NCI-H2081 treated with DMSO at 0.1 percent for 48 hours (cell line): ENCODE data around the gene RAB3IP.
"Not testable (repeated sequence)": the region's sequence is repeated elsewhere in the genome, so short reads cannot be mapped to it uniquely, and the experiment has no call there.

Experiments
- DNase-seq: peaks from one replicate; lab custom pipeline; 2025; lab: John Stamatoyannopoulos, UW

Gene RAB3IP

DNA sequence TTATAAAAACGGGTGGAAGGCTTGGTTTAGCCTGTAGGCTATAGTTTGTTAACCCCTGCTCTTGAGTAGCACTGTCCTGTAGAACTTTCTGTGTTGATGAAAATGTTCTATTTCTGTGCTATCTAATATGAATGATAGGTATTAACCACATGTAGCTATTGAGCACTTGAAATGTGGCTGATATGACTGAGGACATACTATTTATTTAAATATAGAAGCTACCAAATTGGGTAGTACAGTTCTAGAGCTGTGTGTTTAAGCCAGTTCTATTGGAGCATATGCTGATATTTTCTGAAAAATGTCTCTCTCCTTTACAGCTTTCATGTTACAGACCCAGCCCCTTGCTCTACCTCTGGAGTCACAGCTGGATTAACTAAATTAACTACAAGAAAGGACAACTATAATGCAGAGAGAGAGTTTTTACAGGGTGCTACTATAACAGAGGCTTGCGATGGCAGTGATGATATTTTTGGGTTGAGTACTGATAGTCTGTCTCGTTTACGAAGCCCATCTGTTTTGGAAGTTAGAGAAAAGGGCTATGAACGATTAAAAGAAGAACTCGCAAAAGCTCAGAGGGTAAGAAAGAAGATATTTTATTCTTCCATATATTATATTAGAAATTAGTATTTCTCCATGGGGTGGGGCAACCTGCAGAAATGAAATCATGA is 17.6 kb downstream of the RAB3IP start:
- no peak for DNase-seq

DNA sequence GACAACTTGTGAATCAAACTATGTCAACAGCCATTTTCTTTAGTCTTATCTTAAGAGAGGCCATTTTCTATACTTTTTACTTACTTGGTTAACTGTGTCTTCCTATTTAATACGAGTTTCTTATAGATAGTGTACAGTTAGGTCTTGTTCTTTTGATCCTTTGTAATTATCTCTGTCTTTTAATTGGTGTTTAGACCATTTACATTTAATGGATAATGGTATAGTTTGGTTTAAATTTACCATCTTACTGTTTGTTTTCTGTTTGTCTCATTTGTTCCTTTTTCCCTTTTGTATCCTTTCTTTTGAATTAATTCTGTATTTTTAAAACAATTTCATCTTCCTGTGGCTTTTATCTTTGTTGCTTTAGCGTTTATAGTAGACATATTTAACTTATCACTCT is 19.4 kb downstream of the RAB3IP start:
- no peak for DNase-seq

DNA sequence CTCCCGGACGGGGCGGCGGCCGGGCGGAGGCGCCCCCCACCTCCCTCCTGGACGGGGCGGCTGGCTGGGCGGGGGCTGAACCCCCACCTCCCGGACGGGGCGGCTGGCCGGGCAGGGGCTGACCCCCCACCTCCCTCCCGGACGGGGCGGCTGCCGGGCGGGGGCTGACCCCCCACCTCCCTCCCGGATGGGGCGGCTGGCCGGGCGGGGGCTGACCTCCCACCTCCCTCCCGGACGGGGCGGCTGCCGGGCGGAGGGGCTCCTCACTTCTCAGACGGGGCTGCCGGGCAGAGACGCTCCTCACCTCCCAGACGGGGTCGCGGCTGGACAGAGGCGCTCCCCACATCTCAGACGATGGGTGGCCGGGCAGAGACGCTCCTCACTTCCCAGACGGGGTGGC is 20.9 kb downstream of the RAB3IP start:
- DNase-seq: not testable (repeated sequence)

DNA sequence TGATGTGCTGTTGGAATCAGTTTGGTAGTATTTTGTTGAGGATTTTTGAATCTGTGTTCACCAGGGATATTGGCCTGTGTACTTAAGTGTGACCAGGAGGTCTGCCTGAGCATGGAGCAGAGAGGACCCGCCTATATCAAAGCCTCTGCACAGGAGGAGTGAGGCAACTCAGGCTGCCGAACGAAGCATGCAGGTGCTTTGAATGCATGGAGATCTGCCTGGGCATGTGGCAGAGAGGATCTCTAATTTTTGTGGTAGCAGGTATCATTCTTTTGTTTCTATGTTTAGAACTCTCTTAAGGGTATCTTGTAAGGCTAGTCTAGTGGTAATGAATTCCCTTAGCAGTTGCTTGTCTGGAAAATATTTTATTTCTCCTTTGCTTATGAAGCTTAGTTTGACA is 26.9 kb downstream of the RAB3IP start:
- no peak for DNase-seq

DNA sequence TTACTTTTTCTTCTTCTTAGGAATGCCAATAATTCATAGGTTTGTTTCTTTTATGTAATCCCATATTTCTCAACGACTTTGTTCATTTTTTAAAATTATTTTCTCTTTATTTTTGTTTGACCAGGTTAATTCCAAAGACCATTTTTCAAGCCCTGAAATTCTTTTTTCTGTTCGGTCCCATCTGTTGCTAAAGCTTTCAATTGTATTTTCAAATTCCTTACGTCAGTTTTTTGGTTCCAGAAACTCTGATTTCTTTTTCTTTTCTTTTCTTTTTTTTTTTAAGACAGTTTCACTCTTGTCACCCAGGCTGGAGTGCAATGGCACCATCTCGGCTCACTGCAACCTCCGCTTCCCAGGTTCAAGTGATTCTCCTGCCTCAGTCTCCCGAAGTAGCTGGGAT is 27.6 kb downstream of the RAB3IP start:
- DNase-seq: no peak

DNA sequence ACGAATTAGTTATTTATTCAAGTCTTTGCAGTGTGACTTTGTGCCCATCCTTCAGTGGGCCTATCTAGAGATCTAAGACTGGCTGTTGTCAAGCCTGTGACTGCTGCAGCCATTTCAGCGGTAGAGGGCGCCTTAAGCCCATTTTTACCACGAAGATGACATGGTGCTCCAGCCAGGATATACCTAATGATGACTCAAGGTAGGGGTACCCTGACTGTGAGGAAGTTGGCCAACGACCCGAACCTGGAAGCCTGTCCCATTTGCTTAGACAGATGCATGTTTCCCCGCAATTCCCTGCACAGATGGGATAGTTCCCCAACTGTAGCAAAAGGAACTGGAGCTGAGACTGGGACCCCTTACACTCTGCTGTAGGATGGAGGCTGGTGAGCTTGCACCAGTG is 41.3 kb downstream of the RAB3IP start:
- DNase-seq: no peak

DNA sequence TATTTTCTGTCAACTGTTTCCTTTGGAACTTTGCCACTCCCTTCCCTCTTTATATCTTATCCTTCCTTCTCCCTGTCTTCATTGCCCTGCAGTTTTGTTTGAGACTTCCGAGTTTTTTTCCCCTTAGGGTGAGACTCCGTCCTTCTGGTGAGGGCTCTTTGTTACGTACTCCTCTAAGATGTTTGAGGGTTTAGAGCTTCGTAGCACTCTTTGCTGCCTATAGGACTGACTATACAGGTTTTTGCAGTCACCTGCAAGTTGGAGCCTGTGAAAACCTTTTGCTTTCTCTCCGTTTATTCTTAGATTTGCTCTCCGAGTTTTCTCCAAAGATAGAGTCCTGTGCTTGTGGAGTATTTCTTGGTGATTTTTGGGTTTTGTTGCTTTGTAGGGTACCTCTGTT is 44.7 kb downstream of the RAB3IP start:
- DNase-seq: no peak

DNA sequence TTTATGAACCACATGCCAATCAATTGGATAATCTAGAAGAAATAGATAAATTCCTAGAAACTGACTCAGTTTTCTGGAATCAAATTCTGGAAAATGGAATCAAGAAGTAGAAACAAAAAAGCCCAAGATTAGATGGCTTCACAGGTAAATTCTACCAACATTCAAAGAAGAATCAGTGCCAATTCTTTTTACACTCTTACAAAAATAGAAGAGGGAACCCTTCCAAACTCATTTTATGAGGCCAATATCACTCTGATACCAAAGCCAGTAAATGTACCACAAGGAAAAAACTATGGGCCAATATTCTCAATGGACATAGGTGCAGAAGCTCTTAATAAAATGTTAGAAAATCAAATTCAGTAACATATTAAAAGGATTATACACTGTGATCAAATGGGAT is 50.7 kb downstream of the RAB3IP start:
- DNase-seq: no peak

DNA sequence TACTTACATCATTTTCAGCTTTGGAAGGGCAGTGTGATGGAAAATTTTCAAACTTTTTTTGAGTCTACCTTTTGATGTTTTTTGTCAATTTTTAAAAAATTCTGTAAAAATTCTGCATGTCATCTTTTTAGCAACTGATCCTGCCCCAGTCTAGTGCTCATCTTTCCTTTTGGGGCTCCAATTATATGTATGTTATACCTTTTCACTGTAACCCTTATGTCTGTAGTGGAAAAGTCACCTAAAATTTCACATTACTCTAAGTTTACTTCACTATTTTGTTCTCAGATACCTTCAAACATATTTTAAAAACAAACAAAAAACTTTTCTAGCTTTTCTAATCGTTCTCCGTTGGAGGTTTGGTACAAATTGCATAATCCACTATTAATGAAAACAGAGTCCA is 53.9 kb downstream of the RAB3IP start:
- no peak for DNase-seq

DNA sequence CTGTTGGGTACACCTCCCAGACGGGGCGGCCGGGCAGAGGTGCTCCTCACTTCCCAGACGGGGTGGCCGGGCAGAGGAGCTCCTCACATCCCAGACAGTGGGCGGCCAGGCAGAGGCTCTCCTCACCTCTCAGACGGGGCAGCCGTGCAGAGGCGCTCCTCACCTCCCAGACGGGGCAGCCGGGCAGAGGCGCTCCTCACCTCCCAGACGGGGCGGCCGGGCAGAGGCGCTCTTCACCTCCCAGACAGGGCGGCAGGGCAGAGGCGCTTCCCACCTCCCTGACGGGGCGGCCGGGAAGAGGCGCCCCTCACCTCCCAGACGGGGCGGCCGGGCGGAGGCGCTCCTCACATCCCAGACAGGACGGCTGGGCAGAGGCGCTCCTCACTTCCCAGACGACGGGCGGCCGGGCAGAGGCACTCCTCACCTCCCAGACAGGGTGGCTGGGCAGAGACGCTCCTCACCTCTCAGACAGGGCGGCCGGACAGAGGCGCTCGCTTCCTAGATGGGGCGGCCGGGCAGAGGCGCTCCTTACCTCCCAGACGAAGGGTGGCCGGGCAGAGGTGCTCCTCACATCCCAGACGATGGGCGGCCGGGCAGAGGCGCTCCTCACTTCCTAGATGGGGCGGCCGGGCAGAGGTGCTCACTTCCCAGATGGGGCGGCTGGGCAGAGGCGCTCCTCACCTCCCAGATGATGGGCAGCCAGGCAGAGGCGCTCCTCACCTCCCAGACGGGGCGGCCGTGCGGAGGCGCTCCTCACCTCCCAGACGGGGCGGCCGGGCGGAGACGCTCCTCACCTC is 68.6 kb downstream of the RAB3IP start:
- DNase-seq: not testable (repeated sequence)

DNA sequence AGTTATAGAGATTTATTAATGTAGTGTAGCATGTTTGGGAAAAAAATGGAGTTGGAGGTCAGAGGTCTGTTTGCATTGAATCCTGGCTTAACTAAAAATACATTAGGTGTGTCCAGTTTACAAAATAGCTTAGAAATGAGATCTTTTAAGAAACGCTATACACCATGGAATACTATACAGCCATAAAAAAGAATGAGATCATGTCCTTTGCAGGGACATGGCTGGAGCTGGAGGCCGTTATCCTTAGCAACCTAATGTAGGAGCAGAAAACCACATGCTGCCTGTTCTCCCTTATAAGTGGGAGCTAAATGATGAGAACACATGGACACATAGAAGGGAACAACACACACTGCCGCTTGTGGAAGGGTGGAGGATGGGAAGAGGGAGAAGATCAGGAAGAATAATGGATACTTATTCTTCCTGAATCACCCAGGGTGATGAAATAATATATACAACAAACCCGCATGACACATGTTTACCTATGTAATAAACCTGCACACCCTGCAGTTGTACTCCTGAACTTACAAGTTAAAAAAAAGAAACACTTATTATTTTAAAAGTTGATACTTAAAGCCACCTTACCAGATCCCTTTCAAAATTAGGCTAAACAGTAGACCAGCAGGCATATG is 72.3 kb downstream of the RAB3IP start:
- no peak for DNase-seq

DNA sequence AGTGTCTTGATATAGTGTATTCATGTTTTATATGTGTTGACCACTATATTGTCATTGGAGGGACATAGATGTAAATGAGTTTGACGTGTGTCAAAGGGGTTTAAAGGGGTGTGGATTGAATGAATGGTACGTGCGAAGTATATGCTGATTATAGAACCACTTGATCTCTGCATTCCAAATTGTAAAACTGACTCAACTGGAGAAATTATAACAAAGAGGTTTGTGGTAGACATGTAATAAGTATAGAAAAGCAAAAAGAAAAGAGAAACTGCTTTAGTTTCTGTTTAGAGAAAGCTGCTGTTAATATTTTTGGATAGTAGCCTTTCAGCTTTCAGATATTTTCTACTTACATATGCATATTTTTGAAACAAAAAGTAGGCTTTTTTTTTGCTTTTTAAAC is 77.4 kb downstream of the RAB3IP start:
- no peak for DNase-seq

DNA sequence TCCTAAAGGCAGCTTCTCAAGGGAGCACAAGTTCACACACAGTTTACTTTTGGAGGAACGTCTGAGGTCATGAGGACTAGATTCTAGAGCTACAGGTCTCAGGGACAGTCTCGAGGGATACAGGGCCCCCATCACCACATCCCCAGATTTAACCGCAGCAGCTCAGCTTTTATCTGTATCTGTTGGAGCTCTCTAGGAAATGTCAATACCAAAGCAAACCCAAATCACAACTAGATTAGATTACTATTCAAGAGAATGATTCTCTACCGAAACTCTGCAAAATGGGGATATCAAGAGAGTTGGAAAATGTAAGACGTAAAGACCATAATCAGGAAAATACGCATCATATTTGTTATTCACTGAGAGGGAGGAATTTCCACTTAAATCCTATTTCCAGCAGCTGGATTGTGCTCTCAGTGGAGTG is 82.4 kb downstream of the RAB3IP start:
- DNase-seq: no peak

DNA sequence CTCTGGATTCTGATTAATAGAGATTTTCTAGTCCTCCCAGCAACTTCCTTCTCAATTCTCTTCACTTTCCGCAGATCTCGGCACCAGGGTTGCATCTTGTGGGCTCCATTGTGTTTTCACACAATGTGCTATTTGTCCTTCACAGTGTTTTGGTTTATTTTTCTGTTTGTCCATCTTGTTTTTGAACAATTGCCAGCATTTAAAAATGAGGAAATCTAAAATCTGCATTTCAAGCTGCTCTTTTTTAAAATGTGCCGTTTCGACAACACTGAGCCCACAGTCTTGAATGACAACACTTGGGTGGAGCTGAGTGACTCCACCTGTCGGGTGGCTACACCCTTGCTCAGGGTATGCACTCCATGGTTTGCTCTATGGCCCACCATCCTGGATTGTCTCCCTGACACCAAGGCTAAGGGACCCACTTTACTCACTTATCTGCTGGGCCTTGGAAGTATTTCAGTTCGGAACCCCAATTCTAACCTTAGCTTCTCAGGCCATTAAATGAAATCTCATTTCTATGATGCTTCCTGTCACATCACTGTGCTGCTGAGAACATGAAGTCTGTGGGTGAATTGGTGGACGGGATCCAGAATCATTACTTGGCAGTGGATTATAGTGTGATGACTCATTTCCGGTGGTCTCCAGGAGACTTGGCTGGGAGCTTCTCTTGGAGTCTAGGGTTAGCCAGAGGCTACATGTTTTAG is 82.9 kb downstream of the RAB3IP start:
- no peak for DNase-seq

DNA sequence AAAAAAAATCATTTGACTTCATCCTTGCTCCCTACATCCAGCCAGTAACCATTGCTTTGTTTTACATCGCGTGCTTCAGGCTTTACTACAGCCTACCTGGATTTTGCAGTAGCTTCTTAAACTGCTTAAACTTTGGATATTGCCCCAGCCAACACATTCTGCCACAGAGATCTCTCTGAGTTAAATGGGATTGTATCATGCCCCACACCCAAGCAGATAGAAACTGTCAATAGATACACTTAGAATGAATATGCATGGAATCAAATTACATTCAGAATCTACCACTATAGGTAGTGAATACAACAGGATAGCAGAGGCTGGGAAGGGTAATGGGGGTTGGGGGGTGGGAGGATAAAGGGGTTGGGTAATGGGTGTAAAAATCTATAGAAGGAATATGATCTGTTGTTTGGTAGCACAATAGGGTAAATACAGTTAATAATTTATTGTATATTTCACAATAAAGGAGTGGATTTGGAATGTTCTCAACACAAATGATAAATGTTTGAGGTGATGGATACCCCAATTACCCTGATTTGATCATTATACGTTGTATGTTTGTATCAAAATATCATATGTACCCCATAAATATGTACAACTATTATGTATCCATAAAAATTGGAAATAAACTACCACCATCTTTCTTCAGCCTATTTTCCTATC is 83.7 kb downstream of the RAB3IP start:
- DNase-seq: no peak

DNA sequence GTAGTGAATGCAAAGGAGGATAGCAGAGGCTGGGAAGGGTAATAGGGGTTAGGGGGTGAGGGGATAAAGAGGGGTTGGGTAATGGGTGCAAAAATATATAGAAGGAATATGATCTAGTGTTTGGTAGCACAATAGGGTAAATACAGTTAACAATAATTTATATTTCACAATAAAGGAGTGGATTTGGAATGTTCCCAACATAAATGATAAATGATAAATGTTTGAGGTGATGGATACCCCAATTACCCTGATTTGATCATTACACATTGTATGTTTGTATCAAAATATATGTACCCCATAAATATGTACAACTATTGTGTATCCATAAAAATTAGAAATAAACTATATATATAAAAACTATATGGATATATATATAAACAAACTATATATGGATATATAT is 85.4 kb downstream of the RAB3IP start:
- no peak for DNase-seq

DNA sequence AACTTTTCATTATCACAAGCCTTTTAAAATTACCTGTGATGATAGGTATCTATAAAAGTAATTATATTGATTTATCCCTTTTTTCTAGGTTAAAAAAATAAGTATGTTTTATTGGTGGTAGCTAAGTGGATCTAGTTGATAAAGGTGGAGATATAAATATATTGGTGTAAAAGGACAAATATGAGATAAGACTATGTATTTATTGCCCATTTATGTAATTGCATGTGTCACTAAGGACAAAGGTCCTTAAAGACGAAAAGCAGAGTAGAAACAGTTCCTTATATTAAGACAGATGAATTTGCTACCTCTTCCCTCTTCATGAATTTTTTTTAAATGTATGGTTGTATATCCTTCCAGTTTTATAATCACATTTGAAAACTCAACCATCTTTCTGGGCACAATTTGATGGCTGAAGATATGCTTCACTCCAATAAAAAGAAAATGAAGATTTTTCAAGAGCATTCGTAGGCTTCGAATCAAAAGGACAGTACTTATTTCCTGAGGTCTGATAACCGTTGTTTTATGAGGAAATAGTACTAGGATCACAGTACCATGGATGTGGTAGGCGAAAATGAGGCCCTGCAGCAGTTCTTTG is 86.4 kb downstream of the RAB3IP start, which contains the start of gene MYRFL:
Gene MYRFL, plus strand, starts transcription at position 262 of the 595 bp plus-strand sequence. Its CDS starts 291 bp downstream, at position 553.
- no peak for DNase-seq

DNA sequence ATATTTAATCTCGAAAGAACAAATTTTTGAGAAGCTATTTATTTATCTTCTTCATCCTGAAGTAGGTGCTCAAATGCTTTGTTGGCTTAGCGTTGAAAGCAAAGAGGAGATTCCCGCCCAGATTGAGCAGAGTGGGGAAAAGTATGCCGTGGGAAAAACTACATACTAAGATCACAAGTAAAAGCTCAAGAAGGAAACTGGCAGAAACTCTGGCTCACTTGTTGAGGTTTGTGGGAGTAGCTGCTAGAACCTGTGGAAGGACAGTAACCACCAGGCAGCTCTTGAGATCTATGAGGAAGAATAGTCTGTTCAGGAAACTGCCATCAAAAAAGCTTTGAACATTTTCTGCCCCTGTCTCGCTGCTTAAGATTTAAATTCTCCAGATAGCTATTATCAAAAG is 90.2 kb downstream of the RAB3IP start:
- DNase-seq: no peak

DNA sequence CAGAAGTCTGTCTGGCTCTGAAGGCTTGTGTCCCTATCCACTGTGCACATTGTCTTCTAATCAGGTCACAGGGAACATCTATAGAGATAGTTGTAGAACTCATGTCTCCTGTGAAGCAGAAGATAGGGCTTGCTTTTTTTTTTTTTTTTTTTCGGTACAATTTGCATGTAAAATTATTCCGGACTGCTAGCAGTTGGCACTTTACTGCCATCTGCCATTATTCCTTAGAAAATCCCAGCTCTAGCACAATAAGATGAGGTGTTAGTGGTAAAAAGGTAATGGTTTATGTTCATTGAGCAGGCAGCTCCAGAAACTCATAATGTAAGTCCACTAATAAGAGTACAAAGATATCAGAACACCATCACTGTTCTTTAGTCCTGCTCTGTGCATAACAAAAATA is 95.0 kb downstream of the RAB3IP start:
- DNase-seq: no peak

DNA sequence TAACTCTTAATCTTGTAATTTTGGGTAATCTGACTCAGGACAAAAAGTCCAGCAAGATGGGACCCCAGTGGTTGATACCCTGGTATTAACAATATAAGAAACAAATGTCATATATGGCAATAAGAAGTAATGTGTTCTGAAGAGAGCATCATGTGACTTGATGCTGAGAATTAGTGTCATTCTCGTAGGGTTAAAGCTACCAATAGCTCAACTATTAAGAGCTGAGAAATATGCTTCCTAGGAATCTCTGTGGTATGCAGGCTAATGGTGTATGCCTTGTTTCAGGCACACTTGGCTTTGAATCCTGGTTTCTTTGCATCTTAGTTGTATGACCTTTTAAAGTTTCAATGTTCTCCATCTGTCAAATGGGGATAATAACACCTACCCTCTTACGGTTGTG is 95.5 kb downstream of the RAB3IP start:
- no peak for DNase-seq

DNA sequence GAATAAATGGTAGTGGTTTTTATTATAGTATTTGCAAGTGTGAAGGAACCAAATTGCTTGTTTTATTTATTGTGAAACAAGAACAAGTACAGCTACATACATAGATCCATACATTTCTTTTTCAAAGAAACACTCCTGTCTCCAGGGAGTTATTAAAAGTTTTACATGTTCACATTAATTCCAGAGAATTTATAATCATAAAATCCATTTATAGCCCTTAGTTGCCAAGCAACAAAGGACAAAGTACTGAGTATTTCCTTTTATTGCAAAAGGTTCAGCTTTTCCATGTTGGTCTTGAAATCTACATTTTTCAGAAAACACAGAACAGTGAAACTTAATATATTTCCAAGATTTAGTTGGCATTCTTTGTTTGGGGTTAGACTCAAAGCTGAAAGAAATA is 95.9 kb downstream of the RAB3IP start:
- DNase-seq: no peak

DNA sequence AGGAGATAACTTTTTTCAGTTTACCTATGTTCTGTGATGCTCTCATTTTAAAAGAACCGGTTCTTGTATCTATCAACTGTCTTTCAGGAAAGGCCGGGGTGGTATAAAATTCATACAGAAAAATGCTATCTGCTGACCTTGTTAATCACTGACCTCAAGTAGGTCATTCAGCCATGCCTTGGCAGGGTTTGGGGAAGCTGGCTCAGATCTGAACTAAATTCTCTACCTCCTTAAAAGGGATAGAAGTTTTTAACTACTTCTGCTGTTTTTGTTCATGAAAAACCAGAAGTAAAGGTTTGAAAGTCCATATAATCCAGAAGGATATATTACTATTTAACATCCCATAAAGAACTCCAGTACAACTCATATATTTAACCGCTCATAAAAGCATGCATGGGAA is 96.4 kb downstream of the RAB3IP start:
- no peak for DNase-seq
